GM18909 (cell line): ENCODE data around the gene CACNA2D3.

Experiments
- ATAC-seq: cut with Tn5 transposase; IDR thresholded peaks from one replicate; pipeline ENCODE4 v1.9.1; 2021; ENCODE audit warnings: mild to moderate bottlenecking; ENCODE audit not compliant: unreplicated experiment, poor library complexity

Gene CACNA2D3

DNA sequence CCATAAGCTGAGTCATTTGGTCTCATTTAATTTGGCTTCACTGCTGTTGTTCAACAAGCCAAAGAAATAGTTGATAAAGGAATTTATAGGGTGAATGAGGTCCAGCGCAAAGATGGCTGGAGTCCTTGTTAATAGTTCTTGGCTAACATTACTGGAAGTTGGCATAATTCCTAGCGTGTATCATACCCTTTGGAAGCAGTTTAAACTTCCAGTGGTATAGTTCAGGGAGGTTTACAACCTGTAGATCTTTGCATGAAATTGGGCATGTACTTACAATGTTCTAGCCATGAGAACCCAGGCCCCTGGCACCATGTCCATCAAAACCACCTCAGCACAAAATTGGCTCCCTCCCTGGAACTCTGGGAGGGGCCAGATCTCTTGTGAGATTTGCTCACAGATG lies 424.7 kb downstream of the CACNA2D3 start:
- no peak for ATAC-seq

DNA sequence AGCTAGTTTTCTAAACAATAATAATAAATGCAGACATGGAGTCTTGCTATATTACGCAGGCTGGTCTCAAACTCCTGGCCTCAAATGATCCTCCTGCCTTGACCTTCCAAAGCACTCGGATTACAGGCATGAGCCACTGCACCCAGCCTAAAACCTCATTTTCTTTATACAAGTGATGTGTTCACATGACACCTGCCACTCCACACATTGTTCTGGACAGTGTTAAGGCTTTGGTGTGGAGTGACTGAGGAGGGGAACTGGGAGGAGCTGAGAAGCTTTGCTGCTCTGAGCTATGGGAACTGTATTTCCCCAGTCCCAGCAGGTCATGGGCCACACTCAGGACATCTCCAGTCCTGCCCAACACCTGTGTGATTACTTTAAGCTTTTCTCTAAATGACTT lies 425.5 kb downstream of the CACNA2D3 start:
- no peak for ATAC-seq

DNA sequence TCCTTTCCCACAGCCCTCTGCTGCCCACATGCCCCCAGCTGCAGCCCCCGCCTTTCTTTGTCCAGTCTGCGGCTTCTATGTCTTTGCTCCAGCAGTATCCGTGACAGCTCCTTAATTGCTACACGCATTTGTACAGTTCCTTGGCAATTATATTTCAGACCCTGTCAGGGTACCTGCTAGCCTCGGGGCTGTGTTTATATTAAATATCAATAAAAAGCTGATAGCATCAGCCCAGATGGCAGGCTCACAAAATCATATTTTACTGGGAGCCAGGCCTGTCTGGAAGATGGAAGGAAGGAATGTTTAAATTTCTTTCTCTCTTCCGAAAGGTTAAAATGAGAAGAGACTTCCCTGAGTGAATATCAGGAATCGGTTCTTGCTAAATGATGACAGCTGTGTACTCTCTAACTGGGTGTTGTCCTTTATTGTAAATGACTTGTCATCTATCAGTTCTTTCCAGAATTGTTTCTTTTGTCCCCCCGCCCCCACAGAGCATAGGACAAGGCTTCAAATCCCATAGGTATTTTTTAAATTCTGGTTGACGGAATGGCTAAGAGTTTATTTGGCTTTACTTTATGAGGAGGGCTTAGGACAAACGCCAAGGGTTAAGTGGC lies 427.4 kb downstream of the CACNA2D3 start:
- no peak for ATAC-seq

DNA sequence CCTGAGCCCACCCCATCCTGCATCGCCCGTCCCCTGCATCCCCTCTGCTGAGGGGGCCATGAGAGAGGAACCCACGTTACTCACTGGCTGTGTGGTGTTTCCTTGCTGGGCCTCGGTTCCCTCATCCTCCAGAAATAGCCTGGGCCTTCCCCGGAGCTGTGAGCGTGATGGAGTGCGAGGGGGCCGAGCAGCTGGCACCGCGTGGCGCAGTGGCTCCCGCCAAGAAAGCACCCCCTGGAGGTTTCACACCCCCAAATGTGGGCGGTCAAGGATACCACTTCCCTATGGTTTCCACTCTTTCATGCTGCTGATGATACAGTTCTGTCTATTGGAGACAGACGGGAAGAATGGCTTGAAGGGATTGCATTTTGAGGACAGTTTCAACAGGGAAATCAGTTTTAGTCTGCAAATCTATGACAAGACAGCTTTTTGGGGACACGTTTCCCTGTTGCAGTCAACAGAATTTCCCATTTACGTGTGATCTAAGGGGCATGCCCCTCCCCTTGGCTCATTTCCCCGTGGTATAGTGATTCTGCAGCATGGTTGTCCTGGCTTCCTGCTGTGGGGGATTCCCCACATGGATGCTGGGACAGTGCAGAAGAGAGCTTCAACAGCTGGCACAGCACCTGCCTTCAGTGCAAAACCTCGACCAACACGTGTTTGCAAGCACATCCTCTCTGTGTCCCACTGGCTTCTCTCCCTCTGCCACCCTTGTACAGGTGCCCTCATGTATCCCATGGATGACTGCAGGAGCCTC lies 428.0 kb downstream of the CACNA2D3 start:
- no peak for ATAC-seq

DNA sequence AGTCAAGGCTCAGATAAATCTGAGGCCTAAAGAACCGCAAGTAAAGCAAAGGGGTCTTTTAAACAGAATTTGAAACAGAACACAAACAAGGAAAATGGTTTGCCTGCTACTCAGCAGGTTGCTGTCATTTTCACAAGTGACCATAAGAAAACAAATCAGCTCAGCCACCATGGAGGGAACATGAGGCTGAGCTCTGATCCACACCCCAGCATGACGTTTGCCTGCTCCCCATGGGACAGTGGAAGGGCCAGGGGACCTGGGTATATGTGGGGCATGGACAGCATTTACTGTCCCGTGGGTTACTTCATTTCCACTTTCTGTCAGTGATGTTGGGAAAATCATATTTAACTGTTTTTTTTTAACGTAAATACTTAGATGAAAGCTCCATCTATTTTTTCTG lies 434.3 kb downstream of the CACNA2D3 start:
- ATAC-seq = no peak

DNA sequence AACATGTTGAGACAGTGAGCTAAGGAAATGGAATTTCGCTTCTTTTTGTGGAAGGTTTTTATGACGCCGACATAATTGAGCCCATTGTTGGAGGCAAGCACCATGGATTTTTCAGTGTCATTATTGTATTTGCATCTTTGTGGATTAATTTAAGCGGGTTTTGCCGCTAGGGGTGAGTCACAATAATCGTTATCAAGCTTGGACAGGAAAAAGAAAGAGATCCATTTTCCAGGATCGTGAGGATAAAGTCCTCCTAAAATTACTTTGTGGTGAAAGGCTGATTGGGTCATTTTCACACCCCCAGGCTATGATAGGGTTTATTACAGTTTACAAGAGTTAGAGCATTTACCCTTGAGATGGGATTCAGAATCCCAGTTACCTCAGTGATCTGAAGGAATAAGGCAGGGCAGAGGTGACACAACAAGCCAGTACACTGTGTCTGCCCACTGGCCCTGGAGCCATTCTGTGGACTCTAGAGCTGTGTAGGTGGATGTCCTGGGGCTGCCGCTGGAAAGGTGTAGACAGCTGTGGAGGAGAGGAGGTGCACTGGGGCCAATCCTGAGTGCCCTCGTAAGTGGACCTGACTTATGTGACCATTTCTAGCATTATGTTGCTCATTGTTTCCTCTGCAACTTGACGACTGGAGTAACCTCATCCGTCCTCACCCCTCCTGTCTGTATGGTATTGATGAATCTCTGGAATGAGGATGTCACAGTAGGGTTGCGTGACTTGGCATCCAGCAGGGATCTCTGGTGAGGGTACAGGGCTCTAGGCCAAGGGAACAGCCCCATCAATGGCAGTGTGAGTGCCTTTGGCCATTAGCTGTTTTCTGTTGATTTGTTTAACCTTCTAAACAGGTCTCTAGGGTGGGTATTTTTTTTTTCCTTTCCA lies 435.4 kb downstream of the CACNA2D3 start:
- no peak for ATAC-seq

DNA sequence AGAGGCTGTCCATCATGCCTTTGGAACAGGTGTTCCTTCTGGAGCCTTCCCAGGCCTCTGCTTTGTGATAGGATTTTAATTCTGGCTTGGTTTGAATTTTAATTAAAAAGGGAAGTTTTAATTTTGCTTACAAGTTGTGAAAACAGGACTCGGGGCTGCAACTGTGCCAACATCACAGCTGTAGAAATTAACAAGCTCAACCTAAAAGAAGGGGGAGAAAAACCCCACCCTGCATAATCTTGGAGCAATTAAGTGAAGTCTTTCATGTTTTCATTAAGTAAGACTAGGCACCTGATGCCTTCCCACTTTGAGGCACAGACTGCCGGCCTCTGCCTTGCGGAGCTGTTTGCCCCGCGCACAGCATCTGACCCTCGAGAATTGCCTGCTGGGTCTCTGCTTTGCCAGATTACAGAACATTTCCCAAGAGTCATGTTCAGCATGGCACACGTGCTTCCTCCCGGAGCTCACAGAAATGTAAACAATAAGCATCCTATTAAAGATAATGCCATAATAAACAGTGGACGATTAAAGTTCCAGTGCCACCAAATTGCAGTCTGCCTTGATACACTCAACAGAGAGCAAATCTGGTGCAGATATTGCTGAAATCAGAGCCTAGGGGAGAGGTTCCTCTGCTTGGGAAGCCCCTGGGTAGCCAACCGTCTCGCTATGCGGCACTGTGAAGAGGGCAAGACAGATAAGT lies 441.3 kb downstream of the CACNA2D3 start:
- no peak for ATAC-seq

DNA sequence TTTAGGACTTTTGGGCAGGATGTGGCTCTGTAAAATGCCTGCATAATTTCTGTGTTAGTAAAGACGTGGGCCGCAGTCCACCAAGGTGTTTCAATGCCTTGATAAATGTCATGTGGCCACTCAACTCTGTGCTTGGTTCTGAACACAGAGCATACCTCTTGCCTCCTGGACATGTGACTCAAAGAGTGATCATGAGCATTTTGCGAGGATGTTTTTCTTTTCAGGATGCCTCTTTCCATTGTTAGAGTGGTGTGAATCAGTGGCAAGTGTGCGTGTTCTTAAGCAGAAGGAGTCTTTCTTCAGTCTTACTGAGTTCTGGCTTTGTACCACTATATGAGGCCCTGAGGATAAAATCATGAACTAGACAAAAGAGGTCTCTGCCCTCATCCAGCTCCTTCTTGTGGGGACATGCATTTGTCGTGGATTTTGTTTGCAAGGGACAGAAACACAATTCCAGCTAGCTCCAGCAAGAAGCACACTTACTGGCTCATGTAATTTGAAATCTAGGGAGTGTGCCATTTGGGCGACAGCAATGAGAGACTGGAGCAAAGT lies 442.1 kb downstream of the CACNA2D3 start:
- no peak for ATAC-seq

DNA sequence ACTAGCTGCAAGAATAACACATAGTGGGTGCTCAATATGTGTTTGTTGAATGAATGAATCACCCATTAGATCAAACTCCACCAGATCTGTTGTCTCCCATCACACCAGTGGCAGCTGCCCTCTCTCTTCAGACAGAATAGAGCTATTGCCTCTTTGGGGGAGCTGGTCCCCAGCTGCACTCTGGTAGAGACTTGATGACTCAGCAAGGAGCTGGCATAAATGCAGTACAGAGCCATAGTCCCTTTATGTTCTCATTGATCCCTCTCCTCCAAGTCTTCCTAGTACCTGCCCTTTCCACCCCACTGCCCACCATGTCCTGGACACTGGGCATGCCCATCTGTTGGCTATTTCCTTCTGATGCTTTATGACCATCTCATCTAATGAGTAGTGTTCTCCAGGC lies 443.6 kb downstream of the CACNA2D3 start:
- no peak for ATAC-seq

DNA sequence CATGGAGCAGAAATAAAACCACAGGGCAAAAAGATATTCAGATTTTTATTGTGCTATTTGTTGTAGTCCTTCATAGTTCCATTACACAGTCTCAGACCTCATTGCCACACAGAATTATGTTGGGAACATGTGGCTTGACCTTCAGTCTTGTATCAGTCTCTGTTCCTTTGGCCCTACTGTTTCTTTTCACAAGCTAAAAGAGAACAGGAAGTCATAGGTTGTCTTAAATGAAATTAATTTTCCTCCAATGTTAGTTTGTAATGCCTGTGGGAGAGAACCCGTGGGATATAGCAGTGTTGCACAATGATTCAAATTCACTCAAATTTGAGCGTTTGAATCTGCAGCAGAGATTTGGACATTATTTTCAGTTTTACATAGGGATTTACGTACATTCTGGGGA lies 445.6 kb downstream of the CACNA2D3 start:
- ATAC-seq = no peak

DNA sequence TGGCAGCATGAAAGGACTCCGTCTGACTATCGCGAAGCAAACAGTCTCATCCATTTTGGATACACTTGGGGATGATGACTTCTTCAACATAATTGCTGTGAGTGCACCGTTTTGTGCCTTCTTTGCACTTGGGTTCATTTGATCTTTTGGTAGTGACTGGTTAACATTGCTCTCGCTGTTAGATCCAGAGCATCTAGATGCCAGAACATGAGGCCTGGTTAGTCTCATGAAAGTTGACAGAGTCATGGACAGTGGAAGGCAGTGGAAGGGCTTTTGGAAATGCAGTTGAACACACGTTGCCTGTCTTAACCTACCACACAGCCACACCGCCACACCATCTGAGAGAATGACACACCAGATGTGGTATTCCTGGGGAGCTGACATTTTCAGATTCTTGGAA lies 447.7 kb downstream of the CACNA2D3 start:
- ATAC-seq = no peak

DNA sequence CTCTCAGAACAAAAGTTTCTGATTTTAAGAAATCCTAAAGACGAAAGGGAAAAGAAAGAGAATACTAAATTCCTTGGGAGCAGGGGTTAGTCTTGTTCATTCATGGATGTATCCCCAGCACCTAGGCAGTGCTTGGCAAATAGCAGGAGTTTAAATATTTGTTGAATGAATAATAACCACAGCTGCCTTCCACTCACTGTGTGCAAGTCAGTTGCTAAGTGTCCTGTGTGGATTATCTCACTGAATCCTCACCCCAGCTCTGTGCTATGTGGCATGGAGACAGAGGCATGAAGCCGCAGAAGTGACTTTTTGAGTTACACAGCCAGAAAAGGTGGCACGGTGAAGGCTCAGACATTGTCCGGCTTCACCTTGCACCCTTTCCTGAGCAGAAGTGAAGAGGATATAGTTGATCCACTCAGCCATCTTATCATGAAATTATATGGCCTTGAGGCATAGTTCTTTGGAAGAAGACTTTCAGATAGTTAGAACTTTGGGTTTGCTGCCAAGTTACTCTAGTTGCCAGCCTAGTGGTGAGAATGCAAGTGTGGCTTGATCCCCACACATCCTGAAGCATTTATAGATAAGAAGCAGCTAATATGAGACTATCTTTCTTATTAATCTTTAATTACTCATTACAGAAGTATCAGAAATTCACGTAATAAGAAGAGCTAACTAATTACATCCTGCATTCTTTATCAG lies 450.0 kb downstream of the CACNA2D3 start:
- no peak for ATAC-seq

DNA sequence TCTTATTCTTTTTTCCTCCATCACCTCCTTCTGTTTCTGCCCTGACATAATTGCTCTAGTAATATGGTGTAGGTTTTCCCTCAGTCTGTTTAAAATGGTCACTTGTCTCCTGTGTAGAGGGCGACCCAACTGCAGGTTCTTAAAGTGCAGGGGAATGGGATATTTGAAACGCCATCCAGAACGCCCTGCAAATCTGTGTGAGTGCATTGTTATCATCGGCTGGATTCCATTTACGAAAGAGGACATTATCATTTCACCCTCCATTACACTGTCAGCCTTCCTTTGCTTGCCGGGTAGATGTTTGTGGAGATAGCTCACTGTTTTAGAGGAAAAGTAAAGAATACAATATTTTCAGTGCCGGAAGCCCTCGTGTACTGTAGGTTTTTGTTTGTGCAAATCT lies 451.5 kb downstream of the CACNA2D3 start:
- ATAC-seq = no peak

DNA sequence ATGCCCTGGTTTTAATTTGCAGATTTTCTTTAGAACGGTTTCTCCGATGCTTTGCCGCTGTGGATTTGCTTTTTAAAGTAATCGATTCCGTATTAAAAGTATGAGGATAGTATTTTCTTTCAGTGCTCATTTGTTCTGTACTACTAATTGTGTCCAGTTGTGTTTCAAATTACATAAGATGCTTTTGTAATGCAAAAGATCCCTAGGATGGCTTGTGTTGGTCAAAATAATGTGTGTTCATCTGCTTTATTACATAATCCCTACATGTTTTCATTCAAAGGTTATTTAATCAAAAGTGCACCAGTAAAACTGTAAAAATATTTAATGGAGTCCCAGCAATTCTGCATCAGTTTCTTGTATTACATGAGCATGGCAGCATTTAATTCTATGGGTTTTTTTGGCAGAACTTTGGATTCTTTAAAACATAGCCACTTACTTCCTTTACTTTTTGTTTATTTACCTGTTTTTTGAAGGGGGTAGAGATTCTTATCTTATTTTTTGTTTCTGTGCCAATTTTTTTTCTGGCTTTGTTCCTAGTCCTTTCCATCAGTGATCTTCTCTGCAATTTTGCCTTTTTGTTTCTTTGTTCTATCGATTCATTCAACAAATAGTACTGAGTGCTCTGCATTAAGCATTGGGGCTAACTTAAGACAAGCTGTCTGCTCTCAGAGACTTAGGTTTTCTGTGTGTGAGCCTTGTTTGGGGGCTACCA lies 452.7 kb downstream of the CACNA2D3 start:
- ATAC-seq = no peak

DNA sequence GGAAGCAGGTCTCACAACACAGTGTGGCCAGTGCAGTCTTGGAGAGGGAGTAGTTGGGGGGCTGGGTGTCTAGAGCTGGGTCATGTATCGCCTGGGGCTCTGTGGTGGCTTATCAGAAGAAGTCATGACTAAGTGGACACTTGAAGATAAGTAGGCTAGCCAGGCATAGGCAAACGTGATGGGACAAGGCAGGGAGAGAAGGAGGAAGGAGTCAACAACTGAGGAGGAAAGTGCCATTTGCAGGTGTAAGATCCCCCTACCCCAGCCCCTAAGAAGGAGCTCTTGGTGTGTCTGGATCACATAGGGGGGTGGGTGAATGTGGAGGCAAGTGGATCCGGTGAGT lies 453.2 kb downstream of the CACNA2D3 start:
- ATAC-seq = no peak

DNA sequence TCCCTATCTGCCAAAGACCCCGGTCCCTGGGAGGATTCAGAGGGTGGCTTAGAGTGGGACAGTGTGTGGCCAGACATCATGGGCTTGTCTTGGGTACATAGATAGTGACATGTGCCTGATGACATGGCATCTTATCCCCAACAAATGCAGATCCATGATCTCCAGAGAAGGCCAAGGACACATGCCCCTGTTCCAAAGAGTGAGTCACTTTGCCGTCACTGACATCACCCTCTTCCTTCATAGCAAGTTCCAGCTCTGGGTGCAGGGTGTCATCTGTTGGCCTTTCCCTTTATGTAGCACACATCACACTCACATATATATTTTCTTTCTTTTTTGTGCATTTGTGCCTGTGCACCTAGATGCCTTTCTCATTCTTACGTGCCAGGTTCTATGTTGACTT lies 455.0 kb downstream of the CACNA2D3 start:
- no peak for ATAC-seq

DNA sequence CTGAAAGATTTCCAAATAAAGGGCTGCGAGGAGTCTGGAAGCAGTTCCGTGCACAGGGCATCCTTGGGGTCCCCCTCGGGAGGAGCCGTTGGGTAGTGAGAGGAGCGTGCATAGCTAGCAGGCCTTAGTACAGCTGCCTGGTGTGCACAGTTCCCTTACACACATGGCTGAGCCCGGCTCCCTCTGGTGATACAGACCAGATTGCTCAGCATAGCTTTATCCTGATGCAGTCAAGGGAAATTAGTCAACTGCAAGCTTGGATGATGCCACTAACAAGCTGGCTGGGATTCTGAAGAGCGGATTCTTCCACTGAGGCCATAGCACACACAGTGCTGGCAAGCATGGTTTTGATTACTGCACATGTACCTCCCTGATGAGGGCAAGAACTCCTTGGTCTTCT lies 456.1 kb downstream of the CACNA2D3 start:
- ATAC-seq = no peak

DNA sequence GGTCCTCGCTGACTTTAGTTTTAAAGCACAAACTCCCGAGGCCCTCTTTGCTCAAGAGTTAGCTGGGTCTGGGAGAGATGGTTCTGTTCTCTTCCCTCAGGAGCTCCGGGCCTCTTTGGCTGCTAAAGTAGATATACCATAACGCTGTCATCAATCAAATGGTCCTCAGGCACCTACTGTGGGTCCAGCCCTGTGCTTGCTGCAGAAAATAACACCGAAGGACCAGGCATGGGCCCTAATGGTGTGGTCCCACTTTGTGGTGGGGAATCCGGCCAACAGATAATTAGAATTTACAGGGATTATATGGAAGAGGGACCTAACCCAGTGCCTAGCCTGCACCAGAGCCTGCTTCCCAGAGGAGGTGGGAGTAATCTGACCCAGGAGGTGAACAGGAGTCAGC lies 458.1 kb downstream of the CACNA2D3 start:
- ATAC-seq = no peak

DNA sequence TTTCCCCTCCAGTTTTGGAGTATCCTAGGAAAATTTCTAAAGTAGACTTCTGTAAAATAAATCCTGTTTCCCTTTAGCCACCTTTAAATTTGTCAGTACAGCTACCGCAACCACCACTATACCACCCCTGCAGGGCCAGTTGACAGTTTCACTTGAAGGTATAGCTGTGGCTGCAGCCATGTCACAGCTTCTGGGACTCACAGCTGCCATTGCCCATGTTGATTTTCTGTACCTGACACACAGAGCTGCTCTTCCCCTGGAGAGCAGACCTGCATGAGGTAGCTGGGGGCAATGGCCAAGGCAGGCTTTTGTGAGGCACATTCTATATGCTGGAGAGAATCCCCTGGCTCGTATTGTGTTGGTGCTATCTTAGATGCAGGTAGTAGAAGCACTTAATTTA lies 460.1 kb downstream of the CACNA2D3 start:
- ATAC-seq = no peak
